Measurements from ENCODE around the gene TCTN2.

GRCh38 chr12:123690191-123690840 lies 19.4 kb downstream of the TCTN2 start:
- TF ChIP-seq, protein P1, sequence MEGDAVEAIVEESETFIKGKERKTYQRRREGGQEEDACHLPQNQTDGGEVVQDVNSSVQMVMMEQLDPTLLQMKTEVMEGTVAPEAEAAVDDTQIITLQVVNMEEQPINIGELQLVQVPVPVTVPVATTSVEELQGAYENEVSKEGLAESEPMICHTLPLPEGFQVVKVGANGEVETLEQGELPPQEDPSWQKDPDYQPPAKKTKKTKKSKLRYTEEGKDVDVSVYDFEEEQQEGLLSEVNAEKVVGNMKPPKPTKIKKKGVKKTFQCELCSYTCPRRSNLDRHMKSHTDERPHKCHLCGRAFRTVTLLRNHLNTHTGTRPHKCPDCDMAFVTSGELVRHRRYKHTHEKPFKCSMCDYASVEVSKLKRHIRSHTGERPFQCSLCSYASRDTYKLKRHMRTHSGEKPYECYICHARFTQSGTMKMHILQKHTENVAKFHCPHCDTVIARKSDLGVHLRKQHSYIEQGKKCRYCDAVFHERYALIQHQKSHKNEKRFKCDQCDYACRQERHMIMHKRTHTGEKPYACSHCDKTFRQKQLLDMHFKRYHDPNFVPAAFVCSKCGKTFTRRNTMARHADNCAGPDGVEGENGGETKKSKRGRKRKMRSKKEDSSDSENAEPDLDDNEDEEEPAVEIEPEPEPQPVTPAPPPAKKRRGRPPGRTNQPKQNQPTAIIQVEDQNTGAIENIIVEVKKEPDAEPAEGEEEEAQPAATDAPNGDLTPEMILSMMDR (IDR thresholded peaks at IDR 0.05) = no peak
- no peak for TF ChIP-seq POLR2A (IDR thresholded peaks at IDR 0.05)

Data from thyroid gland (tissue), 4 donors.